Measurements from ENCODE around the gene ZNF507. TPM values are rescaled to one million over a fixed set of nuclear protein-coding genes. Genes with fewer than 3 reads are reported as not detected.

Gene ZNF507
- total RNA-seq, 1 donor: 15.9 TPM

GRCh38 chr19:32406161-32407003 is 61.0 kb downstream of the ZNF507 start:
- no peak for TF ChIP-seq CTCF (IDR thresholded peaks at IDR 0.05; ENCODE audit: insufficient read depth, low read length)
- DNase-seq (ENCODE audit: low read depth): peak; percentile 24
- H3K4me3 ChIP-seq (ENCODE audit: low read depth, low read length): peak overlapping the region; percentile 94

- H3K4me3 ChIP-seq (ENCODE audit: low read depth, low read length): peak overlapping the region; percentile 94
Observed at GRCh38 chr19:32407004-32407992, 61.9 kb downstream of the ZNF507 start.

GRCh38 chr19:32415246-32415645 is 69.8 kb downstream of the ZNF507 start:
- no peak for TF ChIP-seq CTCF (IDR thresholded peaks at IDR 0.05; ENCODE audit: insufficient read depth, low read length)

More at GRCh38 chr19:32407004-32407992, 61.9 kb downstream of the ZNF507 start:
- no peak for TF ChIP-seq CTCF (IDR thresholded peaks at IDR 0.05; ENCODE audit: insufficient read depth, low read length)
- DNase-seq (ENCODE audit: low read depth): peak; percentile 40

GRCh38 chr19:32415669-32416068 is 70.3 kb downstream of the ZNF507 start:
- TF ChIP-seq CTCF (IDR thresholded peaks at IDR 0.05; ENCODE audit: insufficient read depth, low read length): no peak
- H3K4me3 ChIP-seq (ENCODE audit: low read depth, low read length): no peak overlapping the region
- no peak for DNase-seq (ENCODE audit: low read depth)

More at GRCh38 chr19:32415246-32415645, 69.8 kb downstream of the ZNF507 start:
- H3K4me3 ChIP-seq (ENCODE audit: low read depth, low read length): no peak overlapping the region
- DNase-seq (ENCODE audit: low read depth): no peak

- H3K4me3 ChIP-seq (ENCODE audit: low read depth, low read length): no peak overlapping the region
- DNase-seq (ENCODE audit: low read depth): peak; percentile 55
- TF ChIP-seq CTCF (IDR thresholded peaks at IDR 0.05; ENCODE audit: insufficient read depth, low read length): no peak
Observed at GRCh38 chr19:32416749-32417456, 71.5 kb downstream of the ZNF507 start.

GRCh38 chr19:32418155-32418554 is 72.7 kb downstream of the ZNF507 start:
- no peak for DNase-seq (ENCODE audit: low read depth)
- no peak for TF ChIP-seq CTCF (IDR thresholded peaks at IDR 0.05; ENCODE audit: insufficient read depth, low read length)
- no peak overlapping the region for H3K4me3 ChIP-seq (ENCODE audit: low read depth, low read length)
